SK-N-MC (cell line): ENCODE measurements around the gene UNC5C.
"Not testable (repeated sequence)": the region's sequence is repeated elsewhere in the genome, so short reads cannot be mapped to it uniquely, and the experiment has no call there.

Experiments
- DNase-seq: peaks from one replicate; pipeline ENCODE4 v3.0.0-alpha.2; 2011; ENCODE audit warnings: low read depth, low spot score
- H3K27ac ChIP-seq: fragments of 200-600 bp; sonication (generic); 2 replicates; pipeline ENCODE4 v1.5.1; 2016; ENCODE audit warnings: mixed run types
- H3K36me3 ChIP-seq: fragments of 200-600 bp; sonication (generic); 2 replicates; pipeline ENCODE4 v1.6.1; 2017; ENCODE audit warnings: antibody characterized with exemption, low read length, mixed read lengths; ENCODE audit not compliant: insufficient read depth
- H3K4me3 ChIP-seq: fragments of 200-600 bp; sonication (generic); 2 replicates; pipeline ENCODE4 v1.5.1; 2016
- H3K9ac ChIP-seq: fragments of 200-600 bp; sonication (generic); 2 replicates; pipeline ENCODE4 v1.8.0; 2017; ENCODE audit warnings: mixed run types, mixed read lengths; ENCODE audit not compliant: insufficient read length
- H3K9me3 ChIP-seq: fragments of 200-600 bp; sonication (generic); 2 replicates; pipeline ENCODE4 v1.6.1; 2017; ENCODE audit warnings: low read depth, mild to moderate bottlenecking, antibody characterized with exemption, low read length, moderate library complexity, mixed read lengths
- EZH2 ChIP-seq: fragments of 200-600 bp; sonication (generic); IDR thresholded peaks from one replicate; pipeline ENCODE4 v1.6.1; 2017; ENCODE audit warnings: antibody characterized with exemption
- FOXP2 ChIP-seq: optimal IDR thresholded peaks from 2 replicates; pipeline ENCODE3; 2011; ENCODE audit warnings: mild to moderate bottlenecking, moderate library complexity; ENCODE audit not compliant: insufficient read depth; ENCODE audit errors: extremely low read length, control extremely low read depth
- POLR2AphosphoS5 ChIP-seq: IDR thresholded peaks from 2 replicates; pipeline ENCODE4 v1.6.1; 2012; ENCODE audit warnings: mild to moderate bottlenecking, low read depth, low read length, borderline replicate concordance

Gene UNC5C

DNA sequence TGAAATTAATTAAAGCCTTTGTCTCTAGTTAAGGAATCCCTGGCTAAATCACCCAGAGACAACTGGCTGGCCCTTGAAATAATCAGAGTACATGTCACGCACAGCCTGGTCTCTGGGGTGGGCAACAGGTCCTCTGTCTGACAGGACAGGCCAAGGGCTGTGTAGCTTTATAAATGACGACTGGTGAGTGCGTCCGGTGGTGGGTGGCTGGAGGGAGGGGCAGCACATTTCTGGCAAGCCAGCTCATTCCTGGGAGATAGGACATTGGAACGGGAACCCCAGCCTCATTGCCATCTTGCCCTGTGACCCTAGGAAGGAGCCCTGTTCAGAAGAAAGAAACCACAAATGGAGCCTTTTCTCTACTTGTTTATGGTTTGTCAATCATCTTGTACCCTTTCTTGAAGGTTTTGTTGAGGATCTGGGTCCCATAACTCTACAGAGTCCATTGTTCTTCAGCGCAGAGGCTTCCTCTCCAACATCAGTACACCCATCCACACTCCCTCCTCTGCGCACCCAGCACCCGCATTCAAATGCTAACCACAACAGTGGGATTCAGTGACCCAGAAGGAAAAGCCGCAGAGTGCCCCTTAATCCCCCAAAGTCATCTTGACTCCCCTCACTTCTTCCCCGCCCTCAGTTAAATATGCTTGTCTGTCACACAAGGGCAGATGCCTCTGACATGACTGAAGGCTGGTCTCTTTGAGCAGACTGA, 368.1 kb downstream of the UNC5C start:
- no peak for DNase-seq
- TF ChIP-seq FOXP2, result no peak
- no peak for TF ChIP-seq EZH2
- no peak for TF ChIP-seq POLR2AphosphoS5
- H3K9ac ChIP-seq, result no peak overlapping the region

DNA sequence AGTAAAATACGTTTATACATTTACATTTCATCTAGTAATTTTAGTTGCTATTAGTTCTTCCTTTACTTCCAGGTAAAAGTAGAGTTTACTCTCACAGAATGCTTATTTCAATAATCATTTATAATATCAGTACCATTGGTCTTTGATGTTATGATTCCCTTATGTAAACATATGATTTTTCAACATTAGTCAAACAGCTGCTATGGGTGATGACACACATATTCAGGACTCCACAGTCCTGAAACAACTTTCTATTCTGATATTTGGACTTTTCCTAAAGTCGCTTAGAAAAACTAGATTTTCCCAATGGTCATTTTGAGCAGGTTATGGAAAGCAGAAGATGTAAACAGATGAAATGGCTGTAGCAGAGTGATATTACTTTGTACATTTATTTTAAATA, 369.8 kb downstream of the UNC5C start:
- no peak for DNase-seq
- H3K4me3 ChIP-seq, result no peak overlapping the region
- H3K36me3 ChIP-seq, result no peaks in the 10 kb centered on the region
- no peak overlapping the region for H3K27ac ChIP-seq
- H3K9ac ChIP-seq, result no peak overlapping the region
- TF ChIP-seq POLR2AphosphoS5, result no peak
- no peak for TF ChIP-seq EZH2
- no peak for TF ChIP-seq FOXP2
- H3K9me3 ChIP-seq, result no peaks in the 10 kb centered on the region

More for the DNA sequence above, 368.1 kb downstream of the UNC5C start:
- Histone ChIP-seq H3K9me3 (no peaks in the 10 kb centered on the region), H3K27ac (no peak overlapping the region), H3K36me3 (no peaks in the 10 kb centered on the region), H3K4me3 (no peak overlapping the region)

- H3K9ac ChIP-seq, DNase-seq, H3K27ac ChIP-seq, H3K36me3 ChIP-seq, H3K9me3 ChIP-seq, H3K4me3 ChIP-seq: not testable (repeated sequence)
Observed at GRCh38 chr4:95171377-95171776, 377.4 kb downstream of the UNC5C start.

DNA sequence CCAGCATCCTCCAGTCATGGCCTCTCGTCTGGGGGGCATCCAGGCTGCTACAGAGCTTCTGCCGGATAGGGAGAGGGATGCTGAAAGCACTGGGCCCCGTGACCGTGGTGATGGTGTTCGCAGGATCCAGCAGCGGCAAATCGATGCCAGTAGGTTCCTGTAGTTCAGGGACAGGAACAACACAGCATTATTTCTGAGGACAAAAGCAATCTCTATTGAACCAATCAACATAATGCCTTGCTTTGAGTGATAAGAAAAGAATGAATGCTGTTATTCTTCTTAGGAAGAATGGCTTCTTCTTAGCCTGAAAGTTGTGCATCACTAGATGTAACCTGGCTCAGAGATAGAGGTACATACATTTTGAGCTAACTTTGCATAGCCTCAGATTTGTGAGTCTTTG, 378.6 kb downstream of the UNC5C start:
- Histone ChIP-seq H3K27ac (no peak overlapping the region), H3K36me3 (no peaks in the 10 kb centered on the region), H3K9me3 (no peaks in the 10 kb centered on the region), H3K9ac (no peak overlapping the region), H3K4me3 (no peak overlapping the region)
- no peak for DNase-seq
- no peak for TF ChIP-seq POLR2AphosphoS5
- TF ChIP-seq EZH2, result no peak
- TF ChIP-seq FOXP2, result no peak

DNA sequence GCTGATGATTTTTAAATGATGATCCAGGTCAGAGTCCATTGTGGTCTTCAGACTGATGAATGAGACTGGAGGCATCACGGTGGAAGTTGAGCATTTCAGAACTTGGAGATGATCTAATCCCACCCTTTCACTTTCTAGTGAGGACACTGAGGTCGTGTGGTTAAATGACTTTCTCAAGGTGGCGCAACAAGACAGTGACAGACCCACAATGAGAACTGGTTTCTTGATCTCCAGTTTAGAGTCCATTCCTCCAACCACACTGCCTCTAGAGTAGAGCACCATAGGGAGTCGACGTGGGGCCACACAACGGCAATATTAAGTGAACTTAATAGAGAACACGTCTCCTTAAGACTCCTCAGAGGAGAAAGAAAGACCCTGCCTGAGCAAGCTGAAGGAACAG, 381.0 kb downstream of the UNC5C start:
- no peak for TF ChIP-seq POLR2AphosphoS5
- TF ChIP-seq EZH2, result no peak
- no peaks in the 10 kb centered on the region for H3K9me3 ChIP-seq
- DNase-seq, result no peak

DNA sequence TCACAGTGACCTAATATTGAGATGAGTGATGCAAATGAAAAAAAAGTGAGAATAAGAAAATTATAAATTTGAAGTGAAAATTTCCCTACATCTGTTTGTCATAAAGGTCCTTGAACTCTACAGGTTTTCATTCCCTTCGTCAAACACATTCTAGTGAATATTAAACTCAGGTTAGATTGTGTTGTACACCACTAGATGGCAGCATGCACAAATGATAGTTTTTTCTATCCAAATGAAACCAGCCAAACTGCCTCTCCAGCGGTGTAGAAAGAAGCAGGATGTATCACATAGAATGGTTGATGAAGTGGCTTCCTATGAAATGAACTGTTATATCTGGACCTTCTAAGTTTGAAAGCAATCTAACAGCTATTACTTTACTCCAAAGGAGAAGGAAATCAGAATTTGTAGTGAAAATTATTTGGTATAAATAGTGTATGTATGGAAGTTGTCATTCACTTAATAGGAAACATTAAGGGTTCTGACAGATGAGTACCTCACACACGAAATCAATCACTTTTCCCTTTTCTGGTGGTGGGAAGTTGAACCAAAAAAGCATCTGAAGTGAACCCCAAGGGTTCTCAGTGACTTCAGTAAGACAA, 382.7 kb downstream of the UNC5C start:
- TF ChIP-seq FOXP2 (no peak), EZH2 (no peak), POLR2AphosphoS5 (no peak)
- H3K27ac ChIP-seq, result no peak overlapping the region
- no peaks in the 10 kb centered on the region for H3K9me3 ChIP-seq
- H3K4me3 ChIP-seq, result no peak overlapping the region
- no peaks in the 10 kb centered on the region for H3K36me3 ChIP-seq
- H3K9ac ChIP-seq, result no peak overlapping the region
- peak; percentile 57 for DNase-seq

More for the DNA sequence above, 381.0 kb downstream of the UNC5C start:
- no peak overlapping the region for H3K27ac ChIP-seq
- H3K36me3 ChIP-seq, result no peaks in the 10 kb centered on the region
- no peak overlapping the region for H3K4me3 ChIP-seq
- H3K9ac ChIP-seq, result no peak overlapping the region

DNA sequence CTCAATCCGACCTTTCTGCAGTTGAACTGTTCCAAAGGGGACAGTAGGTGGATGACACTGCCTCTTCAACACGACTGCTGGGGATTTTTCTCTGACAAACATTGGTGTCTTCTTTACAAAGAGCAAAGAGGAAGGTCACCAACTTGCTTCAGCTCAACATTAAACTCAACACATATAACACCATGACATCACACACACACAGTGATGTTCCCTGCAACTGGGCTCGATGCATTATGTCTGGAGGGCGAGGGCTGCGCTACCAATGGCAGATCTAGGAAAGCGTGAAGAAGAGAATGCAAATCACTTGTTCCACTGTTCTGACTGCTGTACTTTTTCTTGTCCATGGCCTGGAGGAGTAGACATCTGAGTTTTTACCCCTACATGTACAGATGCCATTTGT, 385.9 kb downstream of the UNC5C start:
- no peak for DNase-seq
- no peaks in the 10 kb centered on the region for H3K9me3 ChIP-seq
- TF ChIP-seq POLR2AphosphoS5, result no peak
- no peak for TF ChIP-seq FOXP2
- TF ChIP-seq EZH2, result no peak
- H3K4me3 ChIP-seq, result no peak overlapping the region
- H3K9ac ChIP-seq, result no peak overlapping the region
- H3K36me3 ChIP-seq, result no peaks in the 10 kb centered on the region
- H3K27ac ChIP-seq, result no peak overlapping the region

DNA sequence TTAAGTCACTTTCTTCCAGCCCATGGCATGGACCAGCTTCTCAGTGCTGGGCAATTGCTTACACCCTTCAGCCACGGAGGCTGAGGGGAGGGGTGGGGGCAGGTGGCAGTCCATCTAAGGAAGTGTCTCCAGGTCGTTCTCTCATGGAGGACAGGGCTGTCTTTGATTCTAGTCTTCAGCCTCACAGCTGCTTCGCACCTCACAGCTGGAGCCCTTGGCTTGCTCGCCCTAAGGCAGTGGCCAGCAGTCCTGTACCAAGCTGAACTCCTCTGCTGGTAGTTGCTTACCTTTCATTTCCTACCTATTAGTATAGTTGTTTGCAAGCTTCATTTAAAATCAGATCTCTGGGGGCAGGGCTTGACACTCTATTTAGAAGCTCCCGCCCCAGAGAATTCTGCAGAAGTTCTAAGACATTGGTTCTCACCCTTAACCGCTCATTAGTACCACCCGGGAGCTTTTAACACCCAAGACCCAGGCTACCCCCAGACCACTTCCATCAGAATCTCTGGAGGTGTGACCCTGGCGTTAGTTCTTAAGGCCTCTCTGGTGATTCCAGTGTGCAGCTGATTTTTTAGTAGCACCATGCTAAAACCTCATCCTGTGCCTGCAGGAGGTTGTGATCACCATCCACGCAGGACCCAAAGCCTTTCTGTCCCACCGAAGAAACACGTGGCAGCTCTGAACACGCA, 386.8 kb downstream of the UNC5C start:
- DNase-seq, result no peak
- H3K36me3 ChIP-seq, result no peaks in the 10 kb centered on the region

More for the DNA sequence above, 386.8 kb downstream of the UNC5C start:
- H3K9me3 ChIP-seq, result no peaks in the 10 kb centered on the region
- H3K4me3 ChIP-seq, result no peak overlapping the region
- TF ChIP-seq POLR2AphosphoS5 (no peak), EZH2 (no peak), FOXP2 (no peak)
- H3K9ac ChIP-seq, result no peak overlapping the region
- no peak overlapping the region for H3K27ac ChIP-seq
